ENCODE data around the gene NFKB1.

GRCh38 chr4:102586002-102586643 lies 85.0 kb downstream of the NFKB1 start:
- TF ChIP-seq CTCF (IDR thresholded peaks at IDR 0.05; ENCODE audit: low read depth, low read length): no peak
- no peak for TF ChIP-seq EZH2phosphoT487 (IDR thresholded peaks at IDR 0.05; ENCODE audit: low read depth)
